NCI-H1092 treated with DMSO at 0.1 percent for 48 hours (cell line): Measurements from ENCODE around the gene PCP2.

Experiments used
- DNase-seq: peaks from one replicate; lab custom pipeline; 2025; lab: John Stamatoyannopoulos, UW

PCP2 gene

DNA sequence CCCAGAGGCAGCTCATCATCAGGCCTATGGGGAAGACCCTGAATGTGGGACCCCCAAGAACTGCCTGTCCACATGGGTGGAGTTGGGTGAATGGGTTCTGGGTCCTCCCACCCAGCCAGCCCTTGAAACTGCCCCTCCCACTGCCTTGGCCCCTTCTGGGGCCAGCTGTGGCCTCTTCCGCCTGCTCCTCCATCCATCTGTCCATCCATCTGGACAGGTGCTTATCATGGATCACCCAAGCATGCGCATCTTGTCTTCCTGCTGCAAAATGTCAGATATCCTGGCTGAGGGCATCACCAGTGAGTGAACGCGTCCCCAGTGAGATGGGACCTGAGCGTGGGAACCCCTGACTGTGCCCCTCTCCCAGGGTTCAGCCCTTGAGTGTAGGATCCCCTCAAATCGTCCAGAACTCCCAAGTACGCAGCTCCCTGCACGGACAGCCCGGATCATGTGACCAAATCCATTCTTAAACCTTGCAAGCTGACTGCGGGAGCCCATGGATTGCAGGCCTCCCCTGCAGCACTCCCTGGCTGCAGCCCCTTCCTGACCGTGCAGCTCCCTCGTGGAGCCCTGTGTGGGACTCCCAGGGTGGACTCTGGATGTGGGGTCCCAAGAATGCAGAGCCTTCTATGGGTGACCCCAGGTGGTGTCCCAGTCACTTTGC lies 5.4 kb upstream of the PCP2 start:
- DNase-seq, result no peak

DNA sequence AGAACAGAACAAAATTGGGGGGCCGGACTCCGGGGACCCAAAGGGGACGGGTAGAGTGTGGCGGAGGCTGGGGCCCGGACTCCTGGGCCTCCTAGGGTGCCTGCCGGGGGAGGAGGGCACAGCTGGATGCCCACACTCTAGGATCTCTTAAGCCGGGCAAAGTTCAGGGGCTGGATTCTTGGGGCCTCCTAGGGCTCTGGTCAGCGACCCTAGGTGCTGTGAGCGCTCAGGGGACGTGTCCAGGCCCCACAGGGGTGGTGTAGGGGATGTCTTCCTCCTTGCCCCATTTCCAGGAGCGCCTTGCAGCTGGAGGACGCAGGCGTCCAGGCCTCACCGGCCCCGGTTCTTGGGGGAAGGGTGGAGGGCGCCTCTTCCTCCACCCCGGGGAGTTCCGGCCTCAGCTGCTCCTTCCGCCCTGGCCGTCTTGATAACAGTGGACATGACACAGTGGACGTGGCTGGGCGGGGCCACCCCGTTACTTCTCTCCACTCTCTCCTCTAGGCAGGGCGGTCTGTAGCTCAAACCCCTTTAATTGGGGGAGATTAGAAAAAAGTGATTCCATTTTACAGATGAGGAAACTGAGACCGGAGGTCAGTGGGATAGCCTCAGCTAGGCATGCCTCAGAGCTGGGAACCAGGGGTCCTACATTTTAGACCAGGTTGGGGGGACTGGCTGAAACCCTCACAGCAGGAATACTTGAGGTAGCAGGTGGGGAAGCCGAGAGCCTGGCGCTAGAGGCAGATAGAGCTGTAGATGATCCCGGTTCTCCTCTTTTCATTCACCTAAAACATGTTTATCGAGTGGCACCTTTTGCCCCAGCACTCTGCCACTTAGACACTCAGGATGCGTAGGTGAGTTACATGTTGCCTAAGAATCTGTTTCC lies 4.1 kb upstream of the PCP2 start:
- DNase-seq, result no peak

DNA sequence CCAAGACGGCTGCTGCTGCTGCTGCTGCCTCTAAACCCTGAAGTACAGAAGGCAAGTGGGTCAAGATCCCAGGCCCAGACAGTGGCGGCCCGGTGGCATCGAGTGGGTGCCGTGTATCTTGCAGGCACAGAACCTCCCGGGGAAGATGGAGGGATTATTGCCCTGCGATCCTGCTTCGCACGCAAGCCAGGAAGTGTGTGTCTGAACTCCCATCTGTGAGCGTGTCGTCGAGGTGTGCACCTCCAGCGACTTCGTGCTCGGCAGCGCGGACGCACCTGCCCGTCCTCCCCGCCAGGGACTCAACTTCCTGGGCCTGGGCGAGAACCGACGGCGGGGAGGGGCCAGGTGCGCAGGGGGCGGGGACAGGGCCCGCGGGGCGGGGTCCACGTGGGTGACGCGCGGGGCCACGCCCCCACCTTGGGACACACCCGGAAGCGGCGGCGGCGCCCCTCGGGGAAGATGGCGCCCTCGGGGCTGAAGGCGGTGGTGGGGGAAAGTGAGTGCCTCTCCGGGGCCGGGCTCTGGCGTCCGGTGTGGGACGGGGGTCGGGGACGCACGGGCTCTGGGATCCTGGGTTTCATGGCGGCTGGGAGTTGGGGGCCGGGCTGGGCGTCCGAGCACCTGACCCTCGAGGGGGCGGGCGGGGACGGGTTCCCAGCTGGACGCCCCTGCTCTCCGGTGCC lies 3.3 kb upstream of the PCP2 start, which contains the start of gene STXBP2:
TSS of gene STXBP2 (plus strand) at position 420 of the 683 bp plus-strand sequence. CDS start at position 460, 40 bp downstream.
- no peak for DNase-seq

DNA sequence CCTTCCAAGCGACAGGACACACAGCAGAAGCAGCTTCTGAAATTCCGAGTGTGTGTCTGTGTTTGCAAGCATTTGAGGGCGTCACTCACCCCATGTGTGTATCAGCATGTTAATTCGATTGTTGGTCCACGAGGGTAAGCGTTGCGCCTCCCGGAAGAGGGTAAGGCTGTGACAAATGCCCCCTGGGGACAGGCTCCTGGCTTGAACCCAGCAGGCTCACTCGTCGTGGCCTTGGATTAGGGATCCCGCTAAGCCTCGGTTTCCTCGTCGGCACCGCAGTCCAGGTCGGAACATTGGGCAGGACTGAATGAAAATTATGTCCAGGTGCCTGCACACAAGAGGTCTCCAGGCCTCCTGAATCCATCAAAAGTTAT lies 2.8 kb upstream of the PCP2 start:
- DNase-seq, result no peak

DNA sequence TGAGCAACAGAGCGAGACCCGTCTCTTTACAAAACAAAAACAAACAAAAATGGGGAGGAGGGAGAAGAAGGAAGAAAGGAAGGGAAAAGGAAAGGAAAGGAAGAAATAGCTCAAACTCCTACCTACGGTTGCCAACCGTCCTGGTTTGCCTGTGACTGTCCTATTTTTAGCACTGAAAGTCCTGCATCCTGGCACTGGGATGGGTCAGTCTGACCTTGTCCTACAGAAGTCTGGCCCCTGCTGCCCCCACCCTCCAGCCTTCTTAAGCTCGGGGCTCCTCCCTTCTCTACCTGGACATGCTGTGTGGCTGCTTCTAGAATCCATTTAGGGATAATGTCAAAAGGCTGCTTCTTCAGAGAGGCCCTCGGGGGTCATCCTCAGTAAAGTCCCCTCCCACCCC lies 2.2 kb upstream of the PCP2 start:
- DNase-seq, result no peak

DNA sequence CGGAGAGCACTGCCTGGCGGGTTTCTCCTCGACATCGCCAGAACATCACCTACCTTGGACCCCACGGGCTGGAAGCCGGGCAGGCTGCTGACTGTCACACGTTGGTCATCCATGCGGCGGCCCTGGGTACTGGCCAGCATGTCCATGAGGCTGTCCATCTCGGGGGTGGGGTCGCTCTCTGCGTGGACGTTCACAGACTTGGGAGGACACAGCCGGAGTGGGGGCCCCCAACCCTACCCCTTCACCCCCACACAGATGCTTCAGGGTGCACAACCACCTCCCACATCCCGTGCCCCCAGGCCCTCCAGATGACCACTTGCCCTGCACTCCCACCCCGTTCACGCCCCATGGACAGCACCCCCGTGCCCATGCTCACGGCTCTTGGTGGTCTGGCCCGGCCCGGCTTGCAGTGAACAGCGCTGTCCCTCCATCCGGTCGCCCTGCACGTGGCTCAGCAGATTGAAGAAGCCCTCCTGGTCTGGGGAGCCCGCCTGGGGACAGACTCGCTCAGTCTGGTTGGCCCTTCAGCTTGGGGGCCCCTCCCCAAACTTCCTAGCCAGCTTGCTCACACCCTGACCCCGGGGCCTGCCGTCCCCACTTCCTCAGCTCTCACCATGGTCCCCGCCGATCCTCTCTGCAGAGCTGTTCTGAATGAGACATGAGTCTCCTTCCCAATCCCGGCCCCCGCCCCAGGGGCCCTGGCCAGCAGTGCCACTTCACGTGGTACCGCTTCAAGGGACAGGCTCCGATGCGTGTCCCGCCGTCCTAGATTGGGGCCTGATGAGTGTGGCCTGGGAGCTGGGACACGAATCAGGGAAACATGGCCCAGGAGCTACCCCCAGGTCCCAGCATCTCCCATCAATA lies 947 bp downstream of the PCP2 start:
- no peak for DNase-seq

DNA sequence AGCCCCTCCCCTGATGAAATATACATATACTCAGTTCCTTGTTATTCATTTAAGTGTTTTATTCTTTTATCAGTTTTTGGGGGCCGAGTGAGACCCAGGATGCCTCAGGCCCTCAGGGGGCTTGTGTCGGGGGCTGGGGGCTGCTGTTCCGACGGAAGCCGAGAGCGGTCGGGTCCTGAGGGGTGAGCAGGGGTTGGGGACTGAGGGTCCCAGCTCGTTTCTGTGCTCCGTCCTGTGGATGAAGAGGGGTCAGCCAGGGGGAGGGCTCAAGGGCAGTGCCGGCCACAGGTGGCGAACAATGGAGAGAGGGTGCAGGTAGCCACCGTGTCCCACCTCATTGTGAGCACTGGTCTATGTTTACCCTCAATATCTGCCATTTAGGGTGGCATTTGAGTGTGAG lies 1.9 kb downstream of the PCP2 start:
- no peak for DNase-seq

DNA sequence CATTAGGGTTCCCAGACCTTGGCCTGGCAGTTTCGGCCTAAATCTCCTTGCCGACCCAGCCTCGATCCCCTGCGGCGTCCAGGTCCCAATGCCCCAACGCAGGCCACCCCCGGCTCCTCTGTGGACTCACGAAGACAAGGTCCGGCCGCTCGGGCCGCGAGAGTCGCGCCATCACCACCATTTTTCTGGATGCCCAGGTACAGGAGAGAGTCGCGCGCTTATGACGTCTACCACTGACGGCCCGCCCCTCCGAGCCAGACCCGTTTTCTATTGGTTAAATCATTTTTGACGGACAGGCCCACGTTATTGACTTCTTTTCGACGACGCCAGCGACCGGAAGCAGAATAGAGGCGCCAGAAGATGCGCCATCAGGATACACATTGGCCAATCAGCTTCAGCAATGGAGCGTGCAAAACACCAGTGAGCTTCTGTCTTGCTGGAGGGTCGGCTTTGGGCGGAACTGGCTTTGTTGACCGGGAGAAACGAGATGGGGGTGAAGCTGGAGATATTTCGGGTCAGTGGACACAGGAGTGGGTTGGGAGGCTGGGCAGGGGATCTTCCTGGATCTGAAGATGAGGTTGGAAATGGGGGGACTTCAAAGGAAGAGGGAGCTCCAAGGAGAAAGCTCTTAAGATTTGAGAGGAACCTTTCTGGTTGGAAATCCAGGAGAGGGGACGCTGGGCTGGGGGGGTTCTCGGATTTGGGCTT lies 4.0 kb downstream of the PCP2 start, which contains the start of the genes PET100 and XAB2:
TSS of gene PET100 (plus strand) at position 447 of the 708 bp plus-strand sequence. CDS start at position 488, 41 bp downstream.
TSS of gene XAB2 (minus strand) at position 199 of the 708 bp plus-strand sequence. CDS start at position 181, 18 bp downstream.
- peak; percentile 99 for DNase-seq

DNA sequence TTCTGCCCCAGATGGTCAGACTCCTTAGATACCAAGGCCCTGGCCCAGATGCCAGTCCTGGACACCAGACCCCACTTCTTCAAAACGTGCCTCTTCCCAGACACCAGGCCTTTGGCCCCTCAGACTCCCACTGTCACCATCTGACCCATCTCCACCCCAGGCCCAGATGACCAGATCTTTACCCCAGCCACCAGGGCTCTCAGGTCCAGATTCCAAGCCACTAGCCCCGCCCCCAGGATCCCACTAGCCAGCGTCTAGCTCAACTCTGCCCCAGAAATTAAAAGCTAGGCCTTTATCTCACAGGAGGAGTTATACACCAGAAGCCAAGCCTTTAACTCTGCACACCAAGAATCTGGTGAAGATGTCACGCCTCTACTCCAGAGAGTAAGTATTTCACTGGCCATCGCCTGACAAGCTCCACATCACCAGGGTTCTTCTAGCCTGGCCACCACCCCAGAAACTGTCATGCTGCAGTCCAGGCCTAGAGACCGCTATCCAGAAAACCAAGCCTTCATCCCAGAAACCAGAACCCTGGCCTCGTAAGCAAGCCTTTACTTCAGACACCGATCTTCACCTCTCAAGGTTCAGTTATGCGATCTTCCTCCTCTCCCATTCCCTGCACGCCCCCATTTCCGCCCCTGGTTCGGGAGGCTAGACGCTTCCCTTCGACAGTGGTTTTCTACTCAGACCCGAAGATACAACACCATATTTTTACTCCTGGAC lies 4.8 kb downstream of the PCP2 start:
- DNase-seq, result no peak

DNA sequence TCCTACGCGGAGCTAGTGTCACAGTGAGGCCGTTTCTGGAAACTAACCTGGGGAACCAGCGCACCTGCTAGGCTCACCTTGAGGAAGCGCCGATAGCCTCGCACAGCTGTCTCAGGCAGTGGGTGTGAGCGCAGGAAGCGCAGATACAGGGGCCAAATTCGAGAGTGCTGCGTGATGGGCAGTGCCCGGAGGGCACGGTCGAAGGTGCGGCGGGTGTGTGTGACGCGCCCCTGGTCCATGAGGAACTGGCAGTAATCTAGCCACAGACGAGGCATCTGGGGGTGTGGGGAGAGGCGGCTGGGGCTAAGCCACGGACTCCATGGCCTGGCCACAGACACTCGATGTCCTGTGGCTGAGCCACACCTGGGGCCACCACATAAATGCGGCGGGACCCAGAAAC lies 6.4 kb downstream of the PCP2 start:
- DNase-seq, result no peak

DNA sequence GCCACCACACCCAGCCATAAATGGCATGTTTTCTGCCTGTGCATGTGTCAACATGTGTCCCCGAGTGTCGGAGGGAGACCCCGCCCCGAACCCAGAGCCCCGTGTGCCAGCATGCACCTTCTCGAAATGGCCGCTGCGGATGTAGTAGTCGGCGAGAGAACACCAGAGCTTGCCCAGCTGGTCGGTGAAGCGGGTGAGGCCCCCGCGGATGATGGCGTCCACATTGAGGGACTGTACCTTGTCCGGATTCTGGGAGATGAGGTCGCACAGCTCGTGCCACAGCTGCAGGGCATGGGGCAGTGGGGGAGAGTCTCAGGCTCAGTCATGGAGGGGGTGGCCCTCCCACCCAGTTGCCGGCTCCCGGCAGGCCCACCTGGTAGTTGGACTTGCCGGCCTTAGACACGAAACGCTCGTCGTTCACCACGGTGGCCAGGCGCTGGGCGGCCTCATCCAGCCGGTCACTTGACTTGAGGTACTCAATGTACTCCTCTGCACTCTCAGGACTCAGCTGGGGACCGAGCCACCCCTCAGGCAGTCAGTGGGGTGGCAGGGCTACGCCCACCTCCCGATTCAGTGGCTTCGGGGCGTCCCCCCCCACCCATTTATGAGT lies 7.7 kb downstream of the PCP2 start:
- no peak for DNase-seq

DNA sequence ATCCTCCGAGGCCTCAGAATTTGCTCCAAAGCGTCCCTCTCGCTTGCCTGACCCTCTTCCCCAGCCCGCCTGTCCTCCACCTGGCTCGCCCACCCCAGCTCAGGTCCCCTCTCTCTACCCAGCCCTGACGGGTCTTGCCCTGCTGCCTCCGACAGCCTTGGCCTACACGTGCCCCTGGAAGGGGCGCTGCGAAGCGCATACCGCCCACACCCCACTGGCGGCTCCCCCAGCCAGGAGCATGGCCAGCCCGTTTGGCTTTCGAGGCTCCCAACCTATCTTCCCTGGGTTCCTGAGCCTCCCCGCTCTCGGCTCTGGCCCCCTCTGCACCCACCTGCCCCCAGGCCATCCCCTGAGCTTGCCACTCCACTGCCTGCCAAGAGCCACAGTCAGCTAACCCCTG lies 8.7 kb downstream of the PCP2 start:
- no peak for DNase-seq

DNA sequence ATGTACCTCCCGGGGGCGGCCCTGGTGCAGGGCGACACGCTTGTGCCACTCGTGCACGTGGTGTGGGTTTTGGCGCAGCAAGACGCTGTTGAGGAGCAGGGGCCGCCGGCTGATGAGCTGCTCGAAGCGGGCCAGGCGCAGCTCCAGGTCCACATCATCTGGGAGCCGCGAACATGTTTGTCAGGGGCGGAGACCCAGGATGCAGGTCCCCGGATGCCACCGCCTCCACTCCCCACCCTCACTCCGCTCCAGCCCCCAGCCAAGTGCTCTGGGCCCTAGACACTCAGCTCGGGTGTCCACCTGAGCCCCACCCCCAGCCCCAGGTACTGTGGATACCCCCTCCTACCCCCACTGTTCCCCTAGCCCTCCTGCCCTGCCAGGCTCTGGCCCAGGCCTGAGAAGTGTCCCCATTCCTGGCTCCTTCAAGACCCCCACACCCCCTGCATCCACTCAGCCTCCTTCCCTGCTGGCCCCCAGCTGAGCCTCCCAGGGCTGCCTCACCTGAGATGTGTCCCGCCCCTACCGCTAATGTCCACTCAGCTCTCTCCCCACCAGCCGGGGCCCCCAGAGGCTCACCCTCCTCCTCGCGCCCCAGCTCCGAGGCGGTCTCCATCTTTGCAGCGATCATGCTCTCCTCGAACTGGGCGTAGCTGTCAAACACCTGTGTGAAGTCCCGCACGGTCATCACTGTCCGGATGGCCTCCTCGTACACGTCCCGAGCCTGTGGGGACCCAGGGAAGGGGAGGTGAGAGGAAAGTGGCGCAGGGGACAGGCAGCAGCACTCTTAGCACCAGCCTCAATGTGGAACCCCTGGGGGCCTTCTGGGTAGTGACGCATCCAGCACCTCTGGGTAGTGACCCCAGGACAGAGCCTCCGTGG lies 9.6 kb downstream of the PCP2 start:
- DNase-seq, result no peak

DNA sequence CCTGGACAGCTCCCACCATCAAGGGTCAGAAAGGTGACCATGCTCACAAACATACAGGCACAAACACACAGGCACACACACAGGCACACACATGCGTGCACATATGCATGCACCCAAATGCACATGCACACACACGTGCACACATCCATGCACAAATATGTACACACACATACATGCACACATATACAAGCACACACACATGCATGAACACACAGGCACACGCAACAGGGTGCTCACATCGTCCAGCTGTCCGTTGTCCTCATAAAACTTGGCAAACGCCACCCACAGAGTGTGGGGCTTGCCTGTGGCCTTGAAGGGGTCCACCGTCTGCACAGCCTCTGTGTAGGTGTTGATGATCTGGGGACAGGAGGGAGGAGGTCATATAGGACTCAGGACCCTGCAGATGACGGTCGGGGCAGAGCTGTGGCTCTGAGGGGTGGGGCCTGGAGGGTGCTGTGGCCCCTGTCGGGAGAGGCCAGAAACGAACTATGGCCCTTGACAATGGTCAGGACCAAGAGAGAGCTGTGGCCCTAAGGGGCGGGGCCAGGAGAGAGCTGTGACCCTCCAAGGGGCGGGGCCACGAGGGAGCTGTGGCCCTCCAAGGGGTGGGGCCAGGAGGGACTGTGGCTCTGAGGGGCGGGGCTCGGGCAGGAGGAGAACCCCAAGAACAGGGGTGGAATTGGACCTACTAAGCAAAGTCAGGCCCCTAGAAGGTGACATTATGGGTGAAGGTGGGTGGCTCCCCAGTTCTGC lies 10.4 kb downstream of the PCP2 start:
- DNase-seq, result no peak

DNA sequence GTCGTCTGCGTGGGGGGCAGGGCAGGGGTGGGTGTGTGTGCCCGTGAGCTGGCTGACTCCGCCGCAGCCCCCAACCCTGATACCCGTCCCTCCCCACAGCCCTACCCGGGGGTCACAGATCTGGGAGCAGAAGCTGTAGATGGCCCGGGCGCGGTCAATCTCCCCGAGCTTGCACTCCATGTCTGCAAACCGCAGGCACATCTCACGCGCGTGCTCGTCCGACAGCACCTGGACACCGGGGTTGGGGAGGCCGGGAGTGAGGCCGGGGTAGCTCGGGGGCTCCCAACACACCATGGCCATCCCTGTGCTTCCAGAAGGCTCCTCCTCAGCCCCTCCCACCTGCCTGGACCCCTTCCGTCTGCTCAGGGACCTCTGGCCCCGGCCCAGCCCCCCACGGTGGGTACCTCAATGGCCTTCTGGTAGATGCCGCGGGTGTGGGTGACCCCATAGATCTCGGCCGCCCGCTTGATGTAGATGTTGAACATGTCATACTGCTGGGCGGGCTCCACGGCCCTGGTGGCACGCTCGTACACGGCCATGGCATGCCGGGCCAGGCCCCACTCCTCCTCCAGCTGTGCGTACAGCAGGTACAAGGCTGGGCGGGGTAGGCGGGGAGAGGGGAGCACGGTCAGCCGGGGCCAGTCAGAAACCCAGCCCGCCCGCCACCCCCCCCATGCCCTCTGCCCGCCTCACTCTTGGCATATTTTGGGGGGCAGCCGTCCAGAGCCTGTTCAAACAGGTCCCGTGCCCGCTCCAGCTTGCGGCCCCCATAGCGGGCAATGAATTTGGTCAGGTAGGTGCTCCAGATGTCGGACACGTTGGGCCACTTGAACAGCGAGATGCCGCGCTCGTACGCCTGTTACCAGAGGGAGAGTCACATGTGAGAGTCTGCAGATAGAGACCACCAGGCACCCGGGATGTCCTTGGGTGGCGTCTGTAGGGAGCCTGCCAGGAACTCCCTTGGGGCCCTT lies 12.8 kb downstream of the PCP2 start:
- no peak for DNase-seq

DNA sequence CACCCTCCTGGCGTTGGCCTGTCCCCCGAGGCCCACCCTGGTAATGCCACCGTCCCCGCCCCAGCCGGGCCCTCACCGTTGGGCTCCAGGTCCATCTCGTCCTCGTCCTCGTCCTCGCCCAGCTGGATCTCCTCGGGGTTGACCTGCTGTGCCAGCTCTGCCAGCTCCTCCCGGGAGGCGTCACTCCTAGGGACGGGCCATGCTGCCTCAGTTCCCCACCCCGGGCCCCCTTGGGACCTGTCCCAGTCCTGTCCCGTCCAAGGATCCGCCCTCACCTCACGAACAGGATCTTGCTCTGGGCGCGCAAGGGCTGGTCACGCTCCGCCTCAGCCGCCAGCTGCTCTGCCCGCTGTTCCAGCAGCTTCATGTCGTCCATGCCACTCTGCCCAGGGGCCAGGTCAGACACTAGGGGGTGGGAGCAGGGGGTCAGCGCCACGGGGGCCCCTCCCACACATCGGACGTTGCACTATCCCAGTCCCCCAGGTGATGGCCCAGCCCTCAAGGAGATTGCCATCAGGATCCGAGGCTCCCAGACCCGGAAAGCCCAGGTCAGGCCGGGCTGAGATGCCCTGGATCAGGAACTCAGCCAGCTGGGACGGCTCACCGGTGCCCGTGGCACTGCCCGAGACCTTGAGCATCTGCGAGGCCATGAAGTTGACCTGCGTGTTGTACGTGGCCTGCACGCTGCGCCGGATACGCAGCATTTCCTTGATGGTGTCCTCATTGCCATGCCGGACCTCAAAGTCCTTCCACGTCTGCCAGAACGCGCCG lies 13.7 kb downstream of the PCP2 start:
- DNase-seq, result no peak
